PC-3 (cell line): ENCODE data around the gene ANKS1A.

Source experiments
- EZH2 ChIP-seq: fragments of 300-600 bp; sonication (generic); IDR thresholded peaks from one replicate; pipeline ENCODE4 v1.6.1; 2017; ENCODE audit warnings: antibody characterized with exemption, mild to moderate bottlenecking, low read length; ENCODE audit not compliant: unreplicated experiment
- TF ChIP-seq, protein P1 (sequence below): fragments of 300-600 bp; sonication (generic); conservative IDR thresholded peaks from 2 replicates; pipeline ENCODE4 v1.5.1; 2017; ENCODE audit warnings: antibody characterized with exemption, low read depth, mild to moderate bottlenecking, low read length

DNA sequence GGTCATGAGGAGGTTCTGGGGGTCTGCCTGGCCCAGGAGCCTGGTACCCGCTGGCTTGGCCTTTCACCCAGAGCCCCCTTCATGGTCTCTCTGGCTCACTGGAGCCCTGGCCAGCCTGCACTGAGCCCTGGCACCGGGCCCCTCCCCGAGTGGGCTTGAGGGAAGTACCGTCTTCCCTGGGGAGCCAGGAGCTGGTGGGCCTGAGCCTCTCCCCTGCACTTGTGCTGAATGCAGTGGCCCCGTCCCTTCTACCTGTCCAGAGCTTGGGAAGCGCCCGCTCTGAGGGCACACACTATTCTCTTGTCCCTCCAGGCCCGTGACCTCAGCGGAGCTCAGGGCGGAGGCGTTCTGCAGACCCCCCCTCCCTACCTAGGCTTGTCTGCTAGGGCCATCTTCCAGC lies 189.8 kb downstream of the ANKS1A start:
- TF ChIP-seq, protein P1, sequence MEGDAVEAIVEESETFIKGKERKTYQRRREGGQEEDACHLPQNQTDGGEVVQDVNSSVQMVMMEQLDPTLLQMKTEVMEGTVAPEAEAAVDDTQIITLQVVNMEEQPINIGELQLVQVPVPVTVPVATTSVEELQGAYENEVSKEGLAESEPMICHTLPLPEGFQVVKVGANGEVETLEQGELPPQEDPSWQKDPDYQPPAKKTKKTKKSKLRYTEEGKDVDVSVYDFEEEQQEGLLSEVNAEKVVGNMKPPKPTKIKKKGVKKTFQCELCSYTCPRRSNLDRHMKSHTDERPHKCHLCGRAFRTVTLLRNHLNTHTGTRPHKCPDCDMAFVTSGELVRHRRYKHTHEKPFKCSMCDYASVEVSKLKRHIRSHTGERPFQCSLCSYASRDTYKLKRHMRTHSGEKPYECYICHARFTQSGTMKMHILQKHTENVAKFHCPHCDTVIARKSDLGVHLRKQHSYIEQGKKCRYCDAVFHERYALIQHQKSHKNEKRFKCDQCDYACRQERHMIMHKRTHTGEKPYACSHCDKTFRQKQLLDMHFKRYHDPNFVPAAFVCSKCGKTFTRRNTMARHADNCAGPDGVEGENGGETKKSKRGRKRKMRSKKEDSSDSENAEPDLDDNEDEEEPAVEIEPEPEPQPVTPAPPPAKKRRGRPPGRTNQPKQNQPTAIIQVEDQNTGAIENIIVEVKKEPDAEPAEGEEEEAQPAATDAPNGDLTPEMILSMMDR: no peak
- TF ChIP-seq EZH2: no peak
